HG03045 (cell line): ENCODE measurements around the gene CDC42BPG.

Experiments used
- ATAC-seq: cut with Tn5 transposase; IDR thresholded peaks from one replicate; pipeline ENCODE4 v1.9.1; 2021; ENCODE audit warnings: mild to moderate bottlenecking, moderate library complexity; ENCODE audit not compliant: unreplicated experiment

CDC42BPG gene

GRCh38 chr11:64793271-64794160, 50.9 kb downstream of the CDC42BPG start:
- no peak for ATAC-seq

GRCh38 chr11:64792482-64792881, 52.0 kb downstream of the CDC42BPG start:
- ATAC-seq: no peak

GRCh38 chr11:64791781-64792291, 52.6 kb downstream of the CDC42BPG start:
- ATAC-seq: no peak

- no peak for ATAC-seq
These were observed 54.0 kb downstream of the CDC42BPG start for GRCh38 chr11:64790205-64791095.

- ATAC-seq: no peak
These were observed 54.9 kb downstream of the CDC42BPG start for GRCh38 chr11:64789331-64790204.

DNA sequence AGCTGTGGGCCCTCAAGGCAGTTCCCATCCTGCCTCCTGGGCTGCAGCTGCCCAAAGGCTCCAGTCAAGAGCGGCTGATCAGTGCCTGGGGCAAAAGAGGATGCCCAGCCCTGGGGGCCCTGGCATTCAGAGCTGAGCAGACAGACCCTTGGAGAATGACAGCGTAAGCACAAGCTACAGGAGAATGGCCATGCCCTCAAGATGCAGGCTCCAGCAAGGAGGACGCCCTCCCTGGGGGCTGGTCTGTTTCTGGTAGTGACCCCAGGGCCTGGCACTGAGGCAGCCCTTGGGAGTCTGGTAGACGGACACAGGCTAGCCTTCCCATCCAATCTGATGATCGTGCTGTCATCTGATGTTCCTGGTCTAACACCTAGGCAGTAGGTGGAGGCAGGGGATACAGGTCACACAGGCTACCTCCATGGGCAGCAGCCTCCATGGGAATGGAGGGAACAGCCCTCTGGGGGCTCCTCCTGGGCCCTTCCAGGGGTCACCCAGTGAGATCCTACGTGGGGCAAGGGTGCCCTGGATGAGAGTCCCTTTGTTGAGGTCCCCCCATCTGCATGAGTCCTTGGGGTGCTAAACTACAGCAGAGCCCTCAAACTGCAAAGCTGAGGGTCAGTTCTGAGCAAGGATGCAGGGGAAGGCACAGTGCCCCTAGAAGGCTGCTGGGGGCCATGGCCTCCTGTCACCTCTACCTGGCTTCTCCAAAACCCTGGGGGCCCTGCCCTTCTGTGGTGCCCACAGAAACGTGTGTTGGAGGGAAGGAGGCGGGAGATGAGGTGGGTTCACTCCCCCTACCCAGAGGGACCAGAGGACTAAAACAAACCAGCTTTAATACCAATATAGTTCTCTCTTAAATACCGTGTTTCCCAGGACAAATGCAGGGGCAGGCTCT, 55.9 kb downstream of the CDC42BPG start:
- ATAC-seq: no peak

- ATAC-seq: no peak
These were observed 56.7 kb downstream of the CDC42BPG start for GRCh38 chr11:64787526-64788320.

GRCh38 chr11:64786308-64786707, 58.1 kb downstream of the CDC42BPG start:
- ATAC-seq: no peak

- no peak for ATAC-seq
These were observed 59.5 kb downstream of the CDC42BPG start for GRCh38 chr11:64784813-64785581.

DNA sequence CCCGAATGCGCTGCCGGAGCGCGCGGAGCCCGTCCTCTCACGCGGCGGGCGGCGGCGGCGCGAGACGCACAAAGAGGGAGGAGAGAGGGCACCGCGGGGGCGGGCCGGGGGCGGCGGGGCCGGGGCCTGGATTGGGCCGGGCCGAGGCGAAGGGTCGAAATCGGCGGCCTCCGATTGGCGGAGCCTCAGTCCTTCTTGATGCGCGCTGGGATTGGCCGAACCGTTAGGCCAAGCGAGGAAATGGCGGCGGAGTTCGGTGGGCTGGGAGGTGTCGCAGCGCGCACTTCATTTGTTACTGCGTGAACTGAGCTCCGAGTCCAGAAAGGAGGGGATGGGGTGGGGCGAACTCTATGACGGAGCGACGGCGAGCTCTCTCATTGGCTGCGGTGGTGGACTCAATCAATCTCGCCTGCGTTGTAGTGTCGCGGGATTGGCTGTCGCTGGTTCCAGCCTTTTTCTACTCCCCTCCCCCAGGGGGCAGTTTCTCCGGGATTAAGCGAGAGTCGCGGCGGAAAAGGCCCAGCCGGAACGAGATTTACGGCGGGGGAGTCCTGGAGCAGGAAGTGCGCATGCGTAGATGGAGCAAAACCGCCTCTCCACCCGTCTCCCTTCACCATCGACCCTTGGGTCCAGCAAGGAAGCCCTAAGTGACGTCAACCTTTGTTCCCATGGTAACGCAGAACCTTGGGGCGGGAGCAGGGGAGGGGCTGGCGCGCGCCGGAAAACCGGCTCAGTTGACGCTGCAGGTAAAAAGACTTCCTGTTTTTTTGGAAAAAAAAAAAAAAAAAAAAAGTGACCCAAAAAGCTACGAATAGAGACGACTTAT, 65.8 kb downstream of the CDC42BPG start, which contains the start of gene SF1:
SF1 (minus strand) TSS at position 70 of the 826 bp plus-strand sequence. CDS start 150 bp downstream, outside the sequence.
- peak; percentile 76 for ATAC-seq

DNA sequence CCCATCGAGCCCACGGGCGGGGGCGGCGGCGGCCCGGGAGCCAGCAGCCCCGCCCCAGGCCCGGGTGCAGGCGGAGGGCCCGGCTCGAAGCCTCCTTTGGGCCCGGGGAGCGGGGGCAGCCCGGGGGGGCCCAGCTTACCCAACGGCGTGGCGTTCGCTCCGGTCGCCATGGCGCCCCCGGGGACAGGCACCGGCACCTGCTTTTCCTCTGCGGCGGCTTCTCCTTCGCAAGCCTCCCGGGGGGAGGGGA, 66.3 kb downstream of the CDC42BPG start:
- ATAC-seq: no peak

DNA sequence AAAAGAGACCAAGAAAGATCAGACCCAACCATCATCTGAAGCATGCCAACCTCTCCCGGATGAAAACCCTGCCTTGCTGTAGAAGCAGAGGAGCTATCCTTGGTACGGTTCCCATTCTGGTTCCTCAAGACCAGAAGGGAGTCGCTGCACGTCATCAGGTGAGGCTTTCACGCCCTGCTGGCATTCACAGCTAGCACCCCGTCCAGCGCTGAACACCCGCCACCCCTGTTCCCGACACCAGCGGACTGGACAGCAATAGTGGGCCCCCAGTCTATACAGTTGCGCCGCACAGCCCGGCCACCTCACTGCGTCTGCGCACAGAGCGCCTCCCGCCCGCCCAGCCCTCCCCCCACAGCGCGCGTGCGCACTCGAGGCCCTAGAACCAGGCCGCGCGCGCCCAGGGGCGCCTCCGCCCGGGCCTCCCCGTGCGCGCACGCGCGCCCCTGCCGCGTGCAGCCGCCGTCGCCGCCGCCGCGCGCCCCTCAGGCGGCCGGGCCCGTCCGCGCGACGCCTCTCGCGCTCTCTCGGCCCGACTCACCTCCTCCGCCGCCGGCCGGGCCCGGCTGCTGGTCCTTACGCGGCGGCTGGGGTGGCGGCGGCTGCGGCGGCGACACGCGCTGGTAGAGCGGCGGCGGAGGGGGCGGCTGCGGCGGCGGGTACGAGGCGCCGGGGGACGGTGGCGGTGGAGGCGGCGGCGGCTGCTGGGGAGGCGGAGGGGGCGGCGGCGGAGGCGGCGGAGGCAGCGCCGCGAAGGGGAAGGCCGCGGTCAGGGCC, 66.8 kb downstream of the CDC42BPG start:
- peak; percentile 25 for ATAC-seq

- no peak for ATAC-seq
These were observed 67.6 kb downstream of the CDC42BPG start for GRCh38 chr11:64776875-64777274.

- no peak for ATAC-seq
These were observed 68.0 kb downstream of the CDC42BPG start for GRCh38 chr11:64776425-64776824.

- no peak for ATAC-seq
These were observed 70.3 kb downstream of the CDC42BPG start for GRCh38 chr11:64774144-64774543.
